ENCODE results near the gene SMYD3. TPM values are rescaled to one million over a fixed set of nuclear protein-coding genes. Genes with fewer than 3 reads are reported as not detected.

SMYD3 gene
- total RNA-seq, 2 donors from 2014 or later, result 13.5 to 20.8 TPM

- TF ChIP-seq CTCF (IDR thresholded peaks at IDR 0.05), result no peak
- Histone ChIP-seq H3K27ac (no peak overlapping the region), H3K36me3 (replicated peaks in 1 of 2; ENCODE audit: insufficient read depth in 1 of 2, low read depth in 2 of 2) (no peaks in the 10 kb centered on the region), H3K27me3 (no peaks in the 10 kb centered on the region), H3K4me1 (no peaks in the 10 kb centered on the region), H3K9me3 (peaks cover 0 to 22% (median 0%) of the 10 kb centered on the region in 3 donors), H3K4me3 (no peak overlapping the region)
- ATAC-seq (no peak), DNase-seq (no peak)
- 59 to 68% methylated on average over 8 of the region's 8 CpGs for WGBS, 2 donors
- intact Hi-C loops (cut with DNase I), result no loop called here
These were observed 22.1 kb upstream of the SMYD3 start for GRCh38 chr1:246528933-246529731.

GRCh38 chr1:246527402-246528088 lies 20.5 kb upstream of the SMYD3 start:
- H3K4me1 ChIP-seq, result no peaks in the 10 kb centered on the region
- H3K27me3 ChIP-seq, result no peaks in the 10 kb centered on the region
- no peak overlapping the region for H3K27ac ChIP-seq
- peaks cover 0 to 15% (median 0%) of the 10 kb centered on the region in 3 donors for H3K9me3 ChIP-seq
- H3K36me3 ChIP-seq (replicated peaks in 1 of 2; ENCODE audit: insufficient read depth in 1 of 2, low read depth in 2 of 2), result no peaks in the 10 kb centered on the region
- TF ChIP-seq POLR2A (IDR thresholded peaks at IDR 0.05) (no peak), CTCF (IDR thresholded peaks at IDR 0.05) (no peak)
- 26 to 27% methylated on average over 4 to 5 of the region's 5 CpGs for WGBS, 2 donors
- no peak for ATAC-seq
- H3K4me3 ChIP-seq, result no peak overlapping the region
- no peak for DNase-seq
- intact Hi-C loops (cut with DNase I), result no loop called here

- Histone ChIP-seq H3K4me1 (no peaks in the 10 kb centered on the region), H3K4me3 (no peak overlapping the region), H3K36me3 (replicated peaks in 1 of 2; ENCODE audit: insufficient read depth in 1 of 2, low read depth in 2 of 2) (no peaks in the 10 kb centered on the region), H3K9me3 (peaks cover 0 to 9% (median 0%) of the 10 kb centered on the region in 3 donors), H3K27me3 (no peaks in the 10 kb centered on the region), H3K27ac (no peak overlapping the region)
- ATAC-seq (no peak), DNase-seq (no peak)
- intact Hi-C loops (cut with DNase I), result no loop called here
- TF ChIP-seq CTCF (IDR thresholded peaks at IDR 0.05) (no peak), POLR2A (IDR thresholded peaks at IDR 0.05) (no peak)
- WGBS, 2 donors, result 50 to 66% methylated on average over 2 to 7 of the region's 7 CpGs
These were observed 19.8 kb upstream of the SMYD3 start for GRCh38 chr1:246526915-246527314.

GRCh38 chr1:246526380-246526779 lies 19.3 kb upstream of the SMYD3 start:
- DNase-seq, result no peak
- H3K9me3 ChIP-seq, result peaks cover 0 to 9% (median 0%) of the 10 kb centered on the region in 3 donors
- 66 to 77% methylated on average over 4 of the region's 4 CpGs for WGBS, 2 donors
- no peaks in the 10 kb centered on the region for H3K36me3 ChIP-seq (replicated peaks in 1 of 2; ENCODE audit: insufficient read depth in 1 of 2, low read depth in 2 of 2)
- H3K27ac ChIP-seq, result no peak overlapping the region
- H3K4me1 ChIP-seq, result no peaks in the 10 kb centered on the region
- TF ChIP-seq POLR2A (IDR thresholded peaks at IDR 0.05), result no peak
- TF ChIP-seq CTCF (IDR thresholded peaks at IDR 0.05), result no peak
- no peak for ATAC-seq
- intact Hi-C loops (cut with DNase I), result no loop called here
- no peaks in the 10 kb centered on the region for H3K27me3 ChIP-seq
- no peak overlapping the region for H3K4me3 ChIP-seq
